WERI-Rb-1 (cell line): Measurements from ENCODE around the gene TMEM164.

ENCODE experiments used
- DNase-seq: peaks from one replicate; pipeline ENCODE4 v3.0.0-alpha.2; 2020
- H3K27ac ChIP-seq: fragments of 250-450 bp; sonication (Bioruptor Pico); 2 replicates; pipeline ENCODE4 v1.5.1; 2020; ENCODE audit warnings: mild to moderate bottlenecking, moderate library complexity
- H3K27me3 ChIP-seq: fragments of 250-450 bp; sonication (Bioruptor Pico); 2 replicates; pipeline ENCODE4 v1.5.1; 2021; ENCODE audit warnings: mild to moderate bottlenecking, low read depth, moderate library complexity; ENCODE audit not compliant: insufficient read depth, severe bottlenecking
- H3K36me3 ChIP-seq: fragments of 250-450 bp; sonication (Bioruptor Pico); 2 replicates; pipeline ENCODE4 v1.5.1; 2020; ENCODE audit warnings: mild to moderate bottlenecking, moderate library complexity
- H3K4me3 ChIP-seq: 2 replicates; pipeline ENCODE4 v1.5.1; 2011; ENCODE audit warnings: low read depth, mild to moderate bottlenecking, control low read depth, low read length
- H3K9me3 ChIP-seq: fragments of 250-450 bp; sonication (Bioruptor Pico); 2 replicates; pipeline ENCODE4 v1.5.1; 2021; ENCODE audit warnings: mild to moderate bottlenecking, moderate library complexity; ENCODE audit not compliant: severe bottlenecking
- CTCF ChIP-seq: IDR thresholded peaks from 2 replicates; pipeline ENCODE4 v1.5.1; 2011; ENCODE audit warnings: low read depth, mild to moderate bottlenecking, control low read depth, inconsistent platforms, low read length

The TMEM164 gene

GRCh38 chrX:110044346-110045249 lies 41.7 kb downstream of the TMEM164 start:
- Histone ChIP-seq H3K36me3 (no peaks in the 10 kb centered on the region), H3K27me3 (no peaks in the 10 kb centered on the region), H3K4me3 (no peak overlapping the region), H3K27ac (peak overlapping the region; percentile 82), H3K9me3 (no peaks in the 10 kb centered on the region)
- TF ChIP-seq CTCF, result no peak
- peak; percentile 61 for DNase-seq

GRCh38 chrX:110045421-110045820 lies 42.5 kb downstream of the TMEM164 start:
- no peaks in the 10 kb centered on the region for H3K27me3 ChIP-seq
- peak overlapping the region; percentile 82 for H3K27ac ChIP-seq
- no peak for TF ChIP-seq CTCF
- H3K9me3 ChIP-seq, result no peaks in the 10 kb centered on the region
- H3K4me3 ChIP-seq, result peak overlapping the region; percentile 27
- no peaks in the 10 kb centered on the region for H3K36me3 ChIP-seq
- peak; percentile 78 for DNase-seq

GRCh38 chrX:110046001-110046400 lies 43.1 kb downstream of the TMEM164 start:
- peak; percentile 28; the same call in 1 of the 2 replicates for TF ChIP-seq CTCF
- H3K27ac ChIP-seq, result peak overlapping the region; percentile 82
- no peak for DNase-seq
- no peaks in the 10 kb centered on the region for H3K9me3 ChIP-seq
- H3K4me3 ChIP-seq, result peak overlapping the region; percentile 27
- no peaks in the 10 kb centered on the region for H3K27me3 ChIP-seq
- no peaks in the 10 kb centered on the region for H3K36me3 ChIP-seq

- no peaks in the 10 kb centered on the region for H3K9me3 ChIP-seq
- no peak for DNase-seq
- H3K27me3 ChIP-seq, result no peaks in the 10 kb centered on the region
- no peak overlapping the region for H3K4me3 ChIP-seq
- TF ChIP-seq CTCF, result no peak
- H3K27ac ChIP-seq, result peak overlapping the region; percentile 82
- H3K36me3 ChIP-seq, result no peaks in the 10 kb centered on the region
These were observed 44.1 kb downstream of the TMEM164 start for GRCh38 chrX:110046971-110047370.

- Histone ChIP-seq H3K36me3 (0 out of 2 replicates have a peak, but pooled peaks cover 2% of the 10 kb centered on the region), H3K4me3 (no peak overlapping the region), H3K27ac (no peak overlapping the region), H3K9me3 (no peaks in the 10 kb centered on the region), H3K27me3 (no peaks in the 10 kb centered on the region)
- TF ChIP-seq CTCF, result no peak
- no peak for DNase-seq
These were observed 46.2 kb downstream of the TMEM164 start for GRCh38 chrX:110049096-110049495.

- H3K9me3 ChIP-seq, result no peaks in the 10 kb centered on the region
- H3K27me3 ChIP-seq, result no peaks in the 10 kb centered on the region
- H3K36me3 ChIP-seq, result peaks cover 2% of the 10 kb centered on the region; the same call in 1 of the 2 replicates
- DNase-seq, result no peak
- TF ChIP-seq CTCF, result no peak
- H3K4me3 ChIP-seq, result no peak overlapping the region
- no peak overlapping the region for H3K27ac ChIP-seq
These were observed 47.5 kb downstream of the TMEM164 start for GRCh38 chrX:110050386-110050785.
